Measurements from ENCODE around the gene AP1M2. TPM values are rescaled to one million over a fixed set of nuclear protein-coding genes. Genes with fewer than 3 reads are reported as not detected.
"Not testable (repeated sequence)": the region's sequence is repeated elsewhere in the genome, so short reads cannot be mapped to it uniquely, and the experiment has no call there.

The AP1M2 gene
- total RNA-seq, 1 experiment from 2014 or later, result 2.5 TPM

- Histone ChIP-seq H3K27ac (ENCODE audit: low read depth, low read length, poor library complexity, severe bottlenecking) (no peak overlapping the region), H3K27me3 (replicated peaks; ENCODE audit: insufficient read depth, low read depth, low read length, poor library complexity) (no peaks in the 10 kb centered on the region), H3K9me3 (ENCODE audit: low read depth, low read length, poor library complexity, severe bottlenecking) (no peaks in the 10 kb centered on the region), H3K4me1 (ENCODE audit: insufficient read depth, low read length, poor library complexity, severe bottlenecking) (peaks cover 9% of the 10 kb centered on the region), H3K36me3 (ENCODE audit: insufficient read depth, low read length, poor library complexity, severe bottlenecking) (no peaks in the 10 kb centered on the region), H3K4me3 (ENCODE audit: low read depth, low read length, poor library complexity, severe bottlenecking) (no peak overlapping the region)
- BruUV-seq (replicated peaks), result no TSS peak
- POLR2A ChIA-PET (ENCODE audit: low non-redundant PET), result no interaction called here
- intact Hi-C loops (cut with micrococcal nuclease; ENCODE audit: unreplicated experiment), result no loop called here
- no peak for DNase-seq (ENCODE audit: low spot score)
- CTCF ChIA-PET, result no interaction called here
- TF ChIP-seq EZH2 (IDR thresholded peaks at IDR 0.05; ENCODE audit: borderline replicate concordance, low read depth, low read length, poor library complexity, severe bottlenecking) (no peak), CTCF (conservative IDR thresholded peaks at IDR 0.05; ENCODE audit: low read depth, low read length) (no peak)
Observed at GRCh38 chr19:10574462-10574861, 12.7 kb downstream of the AP1M2 start.

- BruUV-seq (replicated peaks); POLR2A ChIA-PET (ENCODE audit: low non-redundant PET); H3K27me3 ChIP-seq (replicated peaks; ENCODE audit: insufficient read depth, low read depth, low read length, poor library complexity); H3K9me3 ChIP-seq (ENCODE audit: low read depth, low read length, poor library complexity, severe bottlenecking); H3K4me3 ChIP-seq (ENCODE audit: low read depth, low read length, poor library complexity, severe bottlenecking); CTCF ChIA-PET; H3K36me3 ChIP-seq (ENCODE audit: insufficient read depth, low read length, poor library complexity, severe bottlenecking); H3K27ac ChIP-seq (ENCODE audit: low read depth, low read length, poor library complexity, severe bottlenecking); DNase-seq (ENCODE audit: low spot score): not testable (repeated sequence)
- intact Hi-C loops (cut with micrococcal nuclease; ENCODE audit: unreplicated experiment), result loop anchor here (2.0 kb wide), 1 partner anchor 169 kb away; no protein-coding TSS in a partner anchor
- H3K4me1 ChIP-seq (ENCODE audit: insufficient read depth, low read length, poor library complexity, severe bottlenecking), result peaks cover 11% of the 10 kb centered on the region
Observed at GRCh38 chr19:10573793-10574192, 13.3 kb downstream of the AP1M2 start.

GRCh38 chr19:10568826-10569651 lies 18.1 kb downstream of the AP1M2 start, which contains the start of gene CDKN2D:
Gene CDKN2D, minus strand, starts transcription at chr19:10568979. Its CDS starts 326 bp downstream, at chr19:10568653.
- peaks cover 36% of the 10 kb centered on the region for H3K4me1 ChIP-seq (ENCODE audit: insufficient read depth, low read length, poor library complexity, severe bottlenecking)
- no peaks in the 10 kb centered on the region for H3K27me3 ChIP-seq (replicated peaks; ENCODE audit: insufficient read depth, low read depth, low read length, poor library complexity)
- peak; percentile 100 for DNase-seq (ENCODE audit: low spot score)
- no peaks in the 10 kb centered on the region for H3K9me3 ChIP-seq (ENCODE audit: low read depth, low read length, poor library complexity, severe bottlenecking)
- intact Hi-C loops (cut with micrococcal nuclease; ENCODE audit: unreplicated experiment), result loop anchor here (5.0 kb wide), 5 partner anchors 67 to 152 kb away; partner anchors contain the start of genes ILF3 and KEAP1
- H3K27ac ChIP-seq (ENCODE audit: low read depth, low read length, poor library complexity, severe bottlenecking), result peak within 1 kb of the TSS; percentile 96
- BruUV-seq (replicated peaks), result TSS peak; percentile 98
- CTCF ChIA-PET, result interaction anchor here (1.3 to 1.4 kb wide), 2 partner anchors 12 to 131 kb away, joined by 3 to 4 read pairs; no protein-coding TSS in a partner anchor
- POLR2A ChIA-PET (ENCODE audit: low non-redundant PET), result no interaction called here
- TF ChIP-seq CTCF (conservative IDR thresholded peaks at IDR 0.05; ENCODE audit: low read depth, low read length), result no peak
- no peaks in the 10 kb centered on the region for H3K36me3 ChIP-seq (ENCODE audit: insufficient read depth, low read length, poor library complexity, severe bottlenecking)
- H3K4me3 ChIP-seq (ENCODE audit: low read depth, low read length, poor library complexity, severe bottlenecking), result peak within 1 kb of the TSS; percentile 78
